Measurements from ENCODE around the gene EIF6.

EIF6 gene

GRCh38 chr20:35314816-35315631 is 30.5 kb upstream of the EIF6 start:
- DNase-seq = no peak

GRCh38 chr20:35312318-35312717 is 27.7 kb upstream of the EIF6 start:
- no peak for DNase-seq

DNA sequence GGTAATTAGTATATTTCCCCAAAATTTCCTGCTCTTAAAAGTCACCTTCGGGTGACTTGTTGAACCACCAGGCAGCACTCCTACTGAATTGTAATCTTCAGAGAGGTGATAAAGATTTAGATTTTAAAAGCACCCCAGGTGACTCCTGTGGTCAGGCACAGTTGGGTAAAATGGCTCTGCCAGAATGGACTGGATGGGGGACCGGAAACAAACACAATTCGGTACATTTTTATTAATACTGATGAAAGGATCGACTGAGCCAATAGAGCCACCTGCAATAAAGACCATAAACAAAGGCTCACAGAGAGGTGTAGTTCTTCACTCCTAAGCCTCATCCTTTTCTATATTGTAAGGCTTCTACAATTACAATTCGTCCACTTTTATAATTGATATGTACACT is 27.2 kb upstream of the EIF6 start:
- DNase-seq = no peak

DNA sequence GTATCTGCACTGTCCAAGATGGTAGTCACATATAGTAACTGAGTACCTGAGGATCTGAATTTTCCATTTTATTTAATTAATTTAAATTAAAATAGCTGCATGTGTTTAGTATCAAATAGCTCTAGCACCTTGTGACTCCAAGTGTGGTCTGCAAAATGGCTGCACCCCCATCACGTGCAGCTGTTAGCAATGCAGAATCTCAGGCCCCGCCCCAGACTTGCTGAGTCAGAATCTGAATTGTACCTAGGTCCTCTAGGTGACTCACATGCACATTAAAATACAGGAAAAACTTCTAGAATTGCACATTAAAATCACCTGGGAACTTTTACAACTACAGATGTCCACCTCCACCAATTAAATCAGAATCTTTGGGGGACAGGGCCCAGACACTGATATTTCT is 26.8 kb upstream of the EIF6 start:
- DNase-seq = no peak

DNA sequence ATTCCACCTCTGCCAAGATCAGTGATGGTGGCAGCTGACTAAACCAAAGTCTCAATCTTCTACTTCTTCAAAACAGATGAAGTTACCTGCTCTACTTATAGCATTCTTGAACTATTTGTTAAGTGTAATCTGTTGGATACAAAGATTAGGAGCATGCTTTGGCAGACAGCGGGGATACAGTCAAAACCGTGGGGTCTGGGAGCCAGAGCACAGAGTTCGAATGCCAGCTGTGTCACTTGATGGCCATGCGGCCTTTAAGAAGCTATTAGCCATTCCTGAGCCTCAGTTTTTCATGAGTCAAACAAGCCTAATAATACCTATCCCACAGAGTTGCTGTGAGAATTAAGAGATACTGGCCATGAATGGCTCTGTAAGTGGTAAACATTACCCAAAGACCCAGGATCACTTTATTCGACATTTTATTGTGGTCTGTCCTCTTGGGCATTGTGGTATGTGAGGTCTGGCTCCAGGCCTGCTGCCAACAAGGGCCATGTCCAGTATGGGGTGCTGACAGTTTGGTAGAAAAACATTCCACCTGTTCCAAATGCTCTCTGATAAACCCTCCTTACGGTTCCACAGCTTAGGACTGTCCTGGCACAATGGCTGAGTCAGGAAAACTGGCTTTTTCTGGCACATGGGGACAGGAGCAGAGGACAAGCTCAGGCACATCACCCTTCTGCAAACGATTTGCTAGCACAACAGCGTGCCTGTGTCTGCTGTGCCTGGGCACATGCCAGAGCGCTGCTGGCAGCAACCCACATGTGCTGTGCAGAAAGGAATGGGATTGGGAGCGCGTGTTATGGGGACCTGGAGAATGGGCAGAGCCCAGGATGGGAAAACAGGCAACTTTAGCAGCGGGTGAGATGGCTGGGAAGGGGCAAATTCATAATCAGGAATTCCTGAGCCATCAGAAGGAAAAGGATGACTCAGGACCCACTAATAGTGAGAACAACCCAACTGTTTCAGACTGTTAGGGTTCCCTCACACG is 23.4 kb upstream of the EIF6 start:
- DNase-seq = peak in 53 of 58 donors; percentile 18 to 85 (median 56)

- peak in 34 of 58 donors; percentile 4 to 63 (median 19) for DNase-seq
Measured at GRCh38 chr20:35306931-35307517, 22.5 kb upstream of the EIF6 start.

DNA sequence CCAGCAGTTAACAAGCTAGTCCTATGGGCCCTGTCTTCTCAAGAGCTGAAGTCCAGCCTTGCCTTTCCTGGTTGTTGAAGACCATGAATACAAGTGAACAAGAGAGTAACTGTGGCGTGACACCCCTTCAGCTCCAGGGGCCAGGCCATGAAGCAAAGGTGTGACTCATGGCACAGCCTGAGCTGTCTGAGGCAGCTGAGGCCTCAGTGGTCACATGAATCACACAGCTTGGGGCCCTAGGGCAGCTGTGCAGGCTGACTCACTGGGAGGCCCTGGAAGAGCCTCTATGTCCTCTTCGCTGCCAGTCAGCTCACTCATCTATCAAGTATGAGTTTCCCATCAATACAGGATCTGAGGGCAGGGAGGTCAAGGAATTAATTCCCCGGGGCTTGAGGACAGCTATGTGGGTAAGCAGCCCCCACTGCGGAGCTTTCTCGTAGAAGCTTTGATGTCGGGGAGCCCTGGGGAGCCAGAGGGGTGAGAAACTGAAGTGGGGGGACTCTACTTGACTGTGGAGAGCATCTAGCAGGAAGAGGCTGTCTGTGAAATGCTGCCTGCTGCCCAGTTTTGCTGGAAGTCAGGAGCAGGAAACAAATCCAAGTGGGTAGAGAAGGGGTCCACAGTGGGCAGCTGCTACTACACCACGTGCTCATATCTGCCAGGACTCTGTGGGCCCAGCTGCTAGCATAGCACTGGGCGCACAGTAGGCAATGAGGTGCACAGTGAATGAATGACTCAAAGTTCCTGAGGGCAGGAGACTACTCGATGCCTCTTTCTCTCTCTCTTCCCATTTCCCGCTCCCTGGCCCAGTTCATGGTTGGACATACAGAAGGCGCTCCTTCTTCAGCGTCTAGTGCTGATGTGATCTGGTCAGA is 21.3 kb upstream of the EIF6 start:
- peak in 10 of 58 donors; percentile 4 to 64 (median 14) for DNase-seq

DNA sequence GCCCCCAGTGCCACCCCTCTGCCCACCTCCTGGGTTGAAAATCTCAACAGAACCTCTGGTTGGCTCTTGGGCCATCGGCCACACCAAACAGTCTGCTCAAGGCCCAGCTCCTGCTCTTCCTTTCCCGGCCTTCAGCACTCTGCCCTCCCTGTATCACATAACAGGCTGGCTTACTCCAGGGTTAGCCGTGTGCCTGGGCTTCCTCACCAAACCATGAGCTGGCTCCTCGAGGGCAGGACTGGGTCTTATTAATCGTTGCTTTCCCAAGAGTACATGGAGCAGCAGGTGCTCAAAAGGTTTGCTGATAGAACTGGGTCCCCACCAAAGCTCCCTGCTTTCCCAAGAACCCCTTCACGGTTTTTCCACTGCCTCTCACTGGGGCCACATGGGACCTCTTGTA is 20.4 kb upstream of the EIF6 start:
- DNase-seq = no peak

- DNase-seq = peak in 55 of 58 donors; percentile 9 to 78 (median 40)
Measured at GRCh38 chr20:35303735-35304491, 19.3 kb upstream of the EIF6 start.

DNA sequence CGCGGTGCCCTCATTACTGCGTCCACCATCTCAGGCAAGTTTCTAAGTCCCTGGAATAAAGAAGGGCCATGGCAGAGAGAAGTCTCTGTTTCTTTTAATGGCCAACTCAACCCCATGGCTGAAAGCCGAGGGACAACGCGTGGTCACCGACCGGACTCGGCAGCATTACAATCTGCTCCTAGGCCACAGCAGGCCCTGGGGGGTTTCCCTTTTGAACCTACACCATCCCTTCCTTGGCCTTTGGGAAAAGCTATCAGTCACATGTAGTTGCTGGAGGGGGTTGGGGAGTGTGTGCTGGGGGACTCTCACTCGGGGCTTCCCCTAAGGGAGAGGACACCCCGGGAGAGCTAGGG is 18.8 kb upstream of the EIF6 start:
- no peak for DNase-seq

- no peak for DNase-seq
Measured at GRCh38 chr20:35302421-35303335, 18.1 kb upstream of the EIF6 start.

DNA sequence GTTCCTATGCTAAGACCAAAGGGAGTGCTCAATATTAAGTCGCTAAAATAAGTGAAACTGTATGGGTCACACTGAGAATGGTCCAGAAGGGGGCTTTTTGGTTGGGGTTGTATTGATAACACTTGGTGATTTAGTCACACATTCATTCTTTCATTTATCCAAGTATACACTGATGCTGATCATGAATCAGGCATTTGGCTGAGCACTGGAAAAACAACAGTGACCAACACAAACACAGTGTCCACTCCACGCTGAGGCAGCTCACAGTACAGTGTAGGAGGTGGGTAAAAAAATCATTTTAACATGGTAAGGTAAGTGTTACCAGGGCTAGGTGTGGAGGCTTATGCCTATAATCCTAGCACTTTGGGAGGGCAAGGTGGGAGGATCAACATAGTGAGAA is 16.9 kb upstream of the EIF6 start:
- DNase-seq = no peak

DNA sequence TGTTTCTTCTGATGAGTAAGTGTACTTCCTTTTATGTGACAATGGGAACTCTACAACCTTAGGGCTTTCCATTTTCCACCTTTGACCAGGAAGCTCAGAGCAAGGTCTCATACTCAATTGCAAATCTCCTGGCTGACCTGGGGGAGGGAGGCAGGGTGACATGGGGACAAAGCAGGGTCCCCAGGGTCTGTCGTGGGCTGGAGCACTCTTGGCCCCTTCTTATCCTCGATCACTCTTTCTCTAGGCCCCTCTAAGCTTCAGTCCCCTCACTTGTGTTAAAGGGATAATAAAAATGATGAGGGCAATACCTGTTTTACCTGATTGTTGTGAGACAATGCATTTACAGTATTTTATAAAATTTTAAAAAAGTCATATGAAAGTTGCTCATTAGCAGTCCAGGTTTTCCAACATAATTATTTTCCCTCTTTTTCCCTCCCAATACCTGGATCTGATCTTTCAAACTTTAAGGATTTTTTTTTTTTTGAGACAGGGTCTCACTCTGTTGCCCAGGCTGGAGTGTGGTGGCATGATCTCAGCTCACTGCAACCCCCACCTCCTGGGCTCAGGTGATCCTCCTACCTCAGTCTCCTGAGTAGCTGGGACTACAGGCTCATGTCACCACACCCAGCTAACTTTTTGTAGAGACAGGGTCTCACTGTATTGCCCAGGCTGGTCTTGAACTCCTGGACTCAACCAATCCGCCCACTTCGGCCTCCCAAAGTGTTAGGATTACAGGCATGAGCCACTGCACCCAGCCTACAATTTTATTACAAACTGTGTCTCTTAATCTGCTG is 16.1 kb upstream of the EIF6 start:
- no peak for DNase-seq

DNA sequence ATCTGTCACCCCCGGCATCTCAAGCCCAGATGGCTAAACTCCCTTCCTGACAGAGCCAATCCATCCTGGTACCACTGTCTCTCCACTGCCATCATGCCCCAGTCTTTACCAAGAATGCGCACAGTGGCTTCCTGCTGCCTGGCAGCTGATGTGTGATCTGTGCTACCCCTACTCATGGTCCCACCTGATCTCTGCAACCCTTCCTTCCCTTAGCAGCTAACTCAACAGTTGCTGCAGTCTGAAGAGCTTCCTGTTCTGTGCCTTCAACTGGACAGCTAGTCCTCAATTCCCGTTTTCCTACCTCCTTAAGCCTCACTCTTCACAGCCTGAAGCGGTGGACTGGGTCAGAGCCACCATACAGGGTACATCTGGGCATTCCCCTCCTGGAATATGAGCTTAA is 15.2 kb upstream of the EIF6 start:
- DNase-seq = no peak

GRCh38 chr20:35298264-35298663 is 13.7 kb upstream of the EIF6 start:
- no peak for DNase-seq

- no peak for DNase-seq
Measured at GRCh38 chr20:35297740-35298139, 13.2 kb upstream of the EIF6 start.

- DNase-seq = no peak
Measured at GRCh38 chr20:35297155-35297554, 12.6 kb upstream of the EIF6 start.

DNA sequence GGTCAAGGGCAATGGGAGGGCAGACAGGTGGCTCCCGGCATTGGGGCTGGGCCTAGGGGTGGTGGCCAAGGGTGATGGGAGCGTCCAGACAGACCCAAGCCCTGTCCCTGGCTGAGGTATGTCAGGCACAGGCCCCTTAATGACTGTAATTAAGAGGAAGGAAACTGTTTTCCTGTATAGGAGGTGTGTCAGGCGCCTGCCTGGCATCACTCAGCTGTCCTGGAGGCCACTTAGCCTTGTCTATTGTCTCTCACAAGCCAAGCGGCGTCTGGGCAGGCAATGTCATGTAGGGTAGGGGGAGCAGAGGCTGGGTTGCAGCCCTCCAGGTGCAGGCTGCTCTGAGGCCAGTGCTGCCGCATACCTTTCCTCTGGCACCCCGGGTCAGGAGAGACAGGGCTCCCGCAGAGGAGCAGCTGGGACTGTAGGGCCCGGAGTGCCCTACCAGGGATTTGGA is 11.6 kb upstream of the EIF6 start:
- DNase-seq = no peak
